Right forelimb (tissue), 1 donor: Measurements from ENCODE around the gene IQCE.
A peak's percentile ranks its signal among the peaks of the same experiment; 100 is the strongest.

Source experiments
- DNase-seq: peaks from one replicate; pipeline ENCODE4 v3.0.0-alpha.2; 2018

IQCE gene

GRCh38 chr7:2558629-2559282, at the start of gene IQCE:
Gene IQCE (plus strand): TSS chr7:2558979. CDS start chr7:2559182, 203 bp downstream.
- DNase-seq: peak; percentile 95

DNA sequence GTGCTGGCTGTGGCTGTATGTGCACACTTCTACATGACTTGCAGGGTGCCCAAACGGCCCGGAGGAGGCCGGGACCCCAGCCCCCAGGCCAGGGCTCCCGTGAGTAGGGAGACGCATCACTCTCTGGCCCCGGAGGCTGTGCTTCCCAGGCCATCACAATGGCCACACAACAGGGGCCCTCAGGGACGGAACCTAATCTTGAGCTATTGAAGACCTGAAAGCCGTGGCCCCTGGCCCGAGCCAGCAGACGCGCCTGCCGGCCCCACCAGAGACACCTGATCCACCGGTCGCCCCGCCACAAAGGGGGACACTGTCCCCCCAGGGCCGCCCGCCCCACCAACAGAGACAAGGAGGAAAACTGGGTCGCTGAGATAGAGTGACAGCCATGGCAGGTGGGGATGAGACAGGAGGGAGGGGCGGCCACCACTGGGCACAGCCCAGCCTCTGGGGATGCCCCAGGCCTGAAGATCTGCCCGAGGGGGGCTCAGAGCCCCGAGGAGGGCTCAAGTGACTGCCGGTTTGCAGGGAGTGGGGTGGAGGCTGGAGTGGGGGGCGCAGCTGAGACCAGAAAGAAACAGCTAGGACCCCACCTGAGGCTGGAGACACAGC, 49.4 kb upstream of the IQCE start:
- DNase-seq: no peak

GRCh38 chr7:2510130-2510776, 48.5 kb upstream of the IQCE start:
- DNase-seq: no peak

DNA sequence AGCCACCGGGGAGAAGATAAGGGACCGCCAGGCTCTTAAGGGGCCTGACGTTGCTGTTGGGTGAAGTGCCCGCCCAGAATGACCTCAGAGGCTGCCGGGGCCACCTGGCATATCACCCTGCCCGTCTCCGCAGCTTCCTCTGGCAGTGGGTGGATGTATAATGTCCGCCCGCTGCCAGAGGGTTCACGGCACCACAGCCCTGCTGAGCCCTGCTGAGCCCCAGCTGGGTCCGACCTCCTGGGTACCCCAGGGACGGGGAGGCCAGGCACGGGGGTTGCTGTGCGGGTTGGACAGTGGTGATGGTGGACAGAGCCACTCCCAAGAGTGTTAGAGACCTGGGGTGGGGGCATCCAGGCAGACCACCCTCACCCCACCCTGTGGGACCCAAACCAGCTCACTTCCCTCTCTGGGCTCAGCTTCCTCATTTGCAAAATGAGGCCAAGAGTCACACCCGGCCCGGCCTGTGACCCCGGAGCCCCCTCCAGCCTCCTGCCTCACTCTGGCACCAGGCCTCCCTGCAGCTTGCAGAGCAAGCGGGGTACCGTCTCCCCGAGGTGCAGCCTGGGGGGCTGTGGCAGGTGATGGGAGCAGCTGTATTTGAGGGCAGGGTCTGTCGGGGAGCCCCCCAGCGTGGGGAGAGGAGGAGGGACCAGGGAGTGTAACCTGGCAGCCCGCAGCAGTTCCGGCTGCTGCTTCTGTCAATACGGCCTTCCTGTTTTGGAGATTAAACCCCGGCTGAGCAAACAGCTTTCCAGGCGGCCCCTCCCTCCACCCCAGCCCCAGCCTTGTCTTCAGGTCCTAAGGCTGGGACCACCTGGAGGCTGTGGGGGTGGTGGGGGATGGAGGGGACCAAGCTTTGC, 47.6 kb upstream of the IQCE start:
- DNase-seq: no peak

DNA sequence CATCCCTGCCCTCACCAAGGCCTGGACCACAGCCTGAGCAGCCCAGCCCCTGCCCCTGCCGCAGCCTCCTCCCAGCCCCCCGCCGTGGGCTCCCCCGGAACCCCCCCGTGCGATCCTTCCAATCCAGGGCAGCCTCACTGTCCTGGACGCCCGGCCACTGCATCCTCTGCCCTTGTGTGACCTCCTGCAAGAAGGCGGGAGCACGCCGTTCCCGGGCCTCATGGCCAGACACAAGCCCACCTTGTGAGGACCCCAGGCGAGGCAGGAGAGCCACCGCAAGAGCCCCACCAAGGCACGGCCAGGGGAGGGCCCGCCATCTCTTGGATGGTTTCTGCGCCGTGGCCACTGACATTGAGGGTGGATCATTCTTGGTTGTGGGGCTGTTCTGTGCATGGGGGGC, 47.0 kb upstream of the IQCE start:
- DNase-seq: no peak

DNA sequence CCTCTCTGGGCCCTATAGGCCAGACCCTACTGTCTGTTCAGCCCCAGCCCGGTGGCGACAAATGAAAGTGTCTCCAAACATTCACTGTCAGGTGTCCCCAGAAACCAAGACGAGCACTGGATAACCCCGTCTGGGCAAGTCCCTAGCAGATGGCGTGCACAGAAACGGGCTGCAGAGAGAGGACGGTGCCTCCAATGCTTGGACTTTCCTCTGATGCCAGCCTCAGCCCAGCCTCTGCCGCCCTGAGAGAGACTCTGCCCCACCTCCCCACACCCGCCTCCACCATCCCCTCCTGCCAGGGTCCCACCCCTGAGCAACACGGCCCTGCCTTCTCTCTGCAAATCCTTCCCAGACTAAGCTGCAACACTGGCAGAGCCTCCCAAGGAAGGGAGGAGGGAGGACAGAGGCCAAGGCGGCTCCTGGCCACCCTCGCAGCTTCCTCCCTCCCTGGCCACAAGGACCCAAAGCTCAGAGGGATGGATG, 46.6 kb upstream of the IQCE start:
- DNase-seq: no peak

DNA sequence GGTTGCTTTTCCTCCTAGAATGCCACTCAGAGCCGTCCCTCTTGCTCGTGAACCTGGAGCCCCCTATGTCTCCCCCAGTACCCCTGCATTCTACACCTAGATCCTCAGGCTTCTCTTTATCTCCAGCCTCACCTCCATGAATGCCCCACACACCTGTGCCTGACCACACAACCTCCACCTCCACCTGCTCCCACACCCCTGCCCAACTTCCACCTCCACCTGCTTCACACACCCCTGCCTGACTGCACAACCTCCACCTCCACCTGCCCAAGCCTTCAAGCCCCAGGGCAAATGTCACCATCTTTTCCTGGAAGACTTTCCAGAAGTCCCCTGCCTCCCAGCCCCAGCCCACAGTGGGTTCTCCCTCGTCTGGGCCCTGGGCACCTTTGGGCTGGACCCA, 46.1 kb upstream of the IQCE start:
- no peak for DNase-seq

DNA sequence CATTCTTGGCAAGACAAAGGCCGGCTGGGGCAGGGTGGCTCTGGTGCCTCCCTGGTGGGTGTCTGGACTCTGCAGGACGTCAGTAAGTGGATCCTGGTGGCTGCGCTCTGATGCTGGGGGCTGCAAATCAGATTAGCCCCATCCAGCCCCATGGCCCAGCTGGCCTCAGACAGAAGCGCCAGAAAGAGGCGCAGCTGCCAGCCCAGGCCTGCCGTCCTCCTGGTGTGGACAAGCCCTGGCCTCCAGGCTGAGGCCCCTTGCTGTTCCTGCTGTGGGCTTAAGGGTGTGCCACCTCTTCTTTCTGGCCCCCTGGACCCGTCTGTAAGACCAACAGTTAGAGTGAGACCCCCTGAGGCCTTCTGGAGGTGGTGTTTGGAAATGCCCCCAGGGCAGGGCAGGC, 45.1 kb upstream of the IQCE start:
- DNase-seq: no peak

DNA sequence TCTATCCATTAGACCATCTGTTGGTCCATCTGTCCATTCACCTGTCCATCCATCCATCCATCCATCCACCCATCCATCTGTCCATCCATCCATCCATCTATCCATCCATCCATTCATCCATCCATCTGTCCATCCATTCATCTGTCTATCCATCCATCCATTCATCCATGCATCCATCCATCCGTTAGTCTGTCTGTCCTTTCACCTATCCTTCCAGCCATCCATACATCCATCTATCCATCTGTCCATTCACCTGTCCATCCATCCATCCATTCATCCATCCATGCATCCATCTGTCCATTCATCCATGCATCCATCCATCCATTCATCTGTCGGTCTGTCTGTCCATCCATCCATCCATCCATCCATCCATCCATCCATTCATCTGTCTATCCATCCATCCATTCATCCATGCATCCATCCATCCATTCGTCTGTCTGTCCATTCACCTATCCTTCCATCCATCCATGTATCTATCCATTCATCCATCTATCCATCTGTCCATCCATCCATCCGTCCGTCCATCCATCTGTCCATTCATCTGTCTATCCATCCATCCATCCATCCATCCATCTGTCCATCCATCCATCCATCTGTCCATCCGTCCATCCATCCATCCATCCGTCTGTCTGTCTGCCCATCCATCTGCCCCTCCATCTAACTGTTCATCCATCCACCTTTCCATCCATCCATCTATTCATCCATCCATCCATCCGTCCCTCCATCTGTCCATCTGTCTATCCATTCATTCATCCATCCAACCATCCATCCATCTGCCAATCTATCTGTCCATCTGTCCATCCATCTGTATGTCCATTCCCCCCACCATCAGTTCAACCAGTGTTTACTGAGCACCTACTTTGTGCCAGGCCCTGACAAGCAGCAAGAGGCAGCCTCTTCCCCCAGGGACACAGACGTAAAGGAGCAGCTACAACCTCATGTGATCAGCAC, 44.0 kb upstream of the IQCE start:
- no peak for DNase-seq

DNA sequence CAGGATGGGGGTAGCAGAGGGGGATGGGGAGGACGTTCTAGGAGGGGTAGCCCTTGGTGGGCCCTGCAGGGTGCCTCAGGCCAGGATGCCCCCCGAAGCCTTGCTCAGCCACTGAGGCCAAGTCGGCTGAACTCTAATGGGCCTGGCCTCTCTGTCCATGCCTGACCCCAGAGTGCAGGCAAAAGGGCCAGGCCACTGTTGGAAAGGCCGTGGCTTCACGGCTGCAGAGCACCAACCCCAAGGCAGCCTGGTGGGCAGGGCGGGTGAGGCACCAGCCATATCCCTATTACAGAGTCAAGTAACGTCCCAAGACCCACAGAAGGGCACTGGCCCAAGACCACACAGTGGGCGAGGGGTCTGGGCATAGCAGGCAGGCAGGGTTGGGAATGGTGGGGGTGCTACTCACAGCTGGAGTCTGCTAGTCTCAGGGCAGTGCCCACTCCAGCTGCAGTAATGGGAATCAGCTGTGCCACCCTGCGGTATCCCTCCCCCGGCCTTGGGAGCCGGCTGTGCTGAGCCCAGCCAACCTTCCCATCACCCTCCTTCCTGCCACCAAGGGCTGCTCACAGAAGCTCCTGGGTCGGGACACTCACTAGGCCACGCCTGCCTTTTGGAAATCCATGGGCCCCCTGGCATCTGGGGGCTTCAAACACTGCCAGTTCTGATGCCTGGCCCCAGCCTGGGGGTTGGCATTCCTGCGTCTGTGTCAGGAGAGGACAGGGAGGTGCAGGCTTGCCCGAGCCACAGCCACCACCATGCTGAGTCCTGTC, 43.2 kb upstream of the IQCE start:
- no peak for DNase-seq

DNA sequence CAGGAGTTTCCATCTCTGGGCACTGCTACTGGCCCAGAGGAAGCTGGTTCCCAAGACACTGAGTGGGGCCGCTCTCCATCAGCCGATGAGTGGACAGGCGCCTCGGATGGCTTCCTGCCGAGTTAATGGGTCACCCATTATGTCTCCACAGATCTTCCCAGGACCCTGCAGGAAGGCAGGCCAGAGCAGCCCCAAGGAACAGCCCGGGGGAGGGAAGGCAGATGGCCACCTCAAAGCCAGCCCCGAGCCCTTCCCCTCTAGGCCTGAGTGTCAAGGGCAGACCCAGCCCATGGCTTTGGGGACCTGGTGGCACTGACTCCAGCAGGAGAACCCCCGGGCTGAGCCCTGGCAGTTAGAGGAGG, 42.6 kb upstream of the IQCE start:
- no peak for DNase-seq

DNA sequence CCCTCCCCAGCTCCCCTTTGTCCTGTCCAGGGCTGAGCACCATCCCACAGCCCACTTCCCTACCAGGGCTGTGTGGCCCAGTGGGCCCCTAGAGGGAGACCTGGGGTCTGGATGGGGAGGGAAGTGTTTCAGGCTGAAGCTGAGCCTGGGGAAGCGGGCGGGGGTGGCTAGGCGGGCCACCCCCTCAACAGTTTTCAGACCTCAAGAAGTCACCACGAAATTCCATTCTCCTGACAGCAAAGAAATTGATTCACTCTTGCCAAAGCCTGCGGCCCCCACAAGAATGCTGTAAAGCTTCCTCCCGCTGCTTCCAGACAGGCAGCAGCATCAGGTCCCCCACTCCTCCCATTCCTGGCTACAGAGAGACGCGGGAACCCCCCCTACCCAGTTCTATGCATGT, 41.8 kb upstream of the IQCE start:
- DNase-seq: peak; percentile 77

DNA sequence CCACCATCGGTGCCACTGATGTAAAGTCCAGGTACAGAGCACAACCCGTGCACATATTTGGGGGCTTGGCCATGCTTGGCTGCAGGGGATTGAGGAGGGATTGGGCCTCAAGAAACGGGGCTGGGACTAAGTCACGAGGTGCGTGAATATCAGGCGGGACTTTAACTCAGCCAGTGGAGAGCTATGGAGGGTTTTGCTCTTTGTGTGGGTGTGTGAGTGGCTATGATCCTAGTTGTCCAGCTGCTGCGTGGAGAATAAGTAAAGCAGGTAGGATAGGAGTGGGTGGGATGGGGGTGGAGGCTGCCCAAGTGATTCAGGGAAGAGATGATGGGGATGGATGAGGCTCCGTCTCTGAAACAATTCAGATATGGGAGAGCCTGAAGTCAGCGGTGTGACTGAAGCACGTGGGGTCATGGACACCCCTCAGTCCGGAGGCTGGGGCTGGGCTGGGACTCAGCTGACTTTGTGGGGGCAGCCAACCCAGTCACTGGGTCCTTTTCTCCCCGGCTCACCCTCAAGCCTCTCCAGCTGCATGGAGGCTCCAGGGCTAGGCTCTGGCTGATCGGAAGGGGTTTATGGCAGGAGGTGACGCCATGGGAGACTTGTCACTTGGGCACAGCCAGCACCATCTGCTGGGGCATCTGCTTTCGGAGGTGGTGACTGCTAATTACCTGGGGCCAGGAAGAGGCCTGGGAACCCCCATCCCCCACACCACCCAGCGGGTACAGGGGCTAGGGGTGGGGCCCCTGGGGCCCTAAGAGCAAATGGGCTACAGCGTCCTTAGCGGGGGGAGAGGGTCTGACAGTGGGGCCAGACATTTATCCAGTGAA, 40.9 kb upstream of the IQCE start:
- no peak for DNase-seq

- no peak for DNase-seq
These were observed 40.1 kb upstream of the IQCE start for GRCh38 chr7:2518737-2519118.

DNA sequence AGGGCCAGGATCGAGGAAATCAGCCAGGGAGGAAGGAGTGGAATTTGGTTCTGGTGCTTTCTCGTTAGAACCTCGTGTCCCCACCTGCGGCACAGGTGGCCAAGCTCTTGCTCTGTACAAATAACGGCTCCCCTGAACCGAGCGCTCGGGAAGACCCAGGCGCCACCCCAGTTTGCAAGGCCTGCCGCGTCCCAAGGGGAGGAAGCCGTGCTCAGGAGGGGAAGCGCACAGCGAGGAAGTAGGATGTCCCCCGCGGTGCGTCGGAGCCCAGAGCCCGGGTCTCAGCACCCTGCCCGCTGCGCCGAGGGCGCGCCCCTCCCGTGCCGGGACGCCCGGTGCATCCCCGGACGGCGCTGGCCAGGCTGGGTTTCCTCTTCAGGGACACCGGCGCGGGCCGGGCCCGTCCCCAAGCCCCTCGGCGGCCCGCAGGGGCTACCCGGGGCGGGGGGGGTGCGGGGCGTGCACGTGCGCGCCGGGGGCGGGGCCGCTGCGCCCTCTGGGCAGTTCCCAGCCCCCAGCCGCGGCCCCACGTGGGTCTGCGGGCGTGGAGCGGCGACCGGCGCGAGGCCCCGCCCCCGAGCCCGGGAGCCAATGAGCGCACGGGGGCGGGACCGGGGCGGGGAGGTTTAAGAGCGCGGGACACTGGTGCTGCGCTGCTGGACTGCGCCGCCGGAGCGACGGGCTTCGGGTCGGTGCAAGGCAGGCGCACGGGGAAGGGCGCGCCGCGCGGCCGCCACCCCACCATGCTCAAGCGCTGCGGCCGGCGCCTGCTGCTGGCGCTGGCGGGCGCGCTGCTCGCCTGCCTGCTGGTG, 39.5 kb upstream of the IQCE start, which contains the start of gene LFNG:
Gene LFNG, plus strand, starts transcription at position 656 of the 812 bp plus-strand sequence. Its CDS starts 88 bp downstream, at position 744.
- DNase-seq: peak; percentile 92

DNA sequence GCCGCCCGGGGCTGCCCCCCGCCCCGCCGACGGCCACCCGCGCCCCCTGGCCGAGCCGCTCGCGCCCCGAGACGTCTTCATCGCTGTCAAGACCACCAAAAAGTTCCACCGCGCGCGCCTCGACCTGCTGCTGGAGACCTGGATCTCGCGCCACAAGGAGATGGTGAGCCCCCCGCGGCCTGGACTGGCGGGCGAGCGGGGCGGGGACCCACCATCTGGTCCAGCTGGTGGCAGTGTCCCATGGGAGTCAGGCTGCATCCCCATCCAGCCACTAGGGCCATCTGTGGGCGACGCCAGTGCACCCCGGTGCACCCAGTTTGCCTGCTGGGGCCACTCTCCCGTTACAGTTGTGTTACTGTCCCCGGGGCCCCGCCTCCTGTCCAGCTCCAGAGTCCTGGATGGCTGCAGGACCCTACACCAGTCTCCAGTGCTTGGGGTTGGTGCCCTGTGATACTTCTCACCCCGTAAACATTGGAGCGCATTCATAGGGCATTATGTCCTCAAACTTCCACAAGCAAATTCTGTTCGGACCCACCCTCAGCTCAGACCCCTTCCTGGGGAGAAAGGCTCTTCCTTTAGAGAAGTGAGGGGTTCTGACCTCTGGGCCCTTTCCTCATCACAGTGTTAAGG, 38.5 kb upstream of the IQCE start:
- DNase-seq: no peak

DNA sequence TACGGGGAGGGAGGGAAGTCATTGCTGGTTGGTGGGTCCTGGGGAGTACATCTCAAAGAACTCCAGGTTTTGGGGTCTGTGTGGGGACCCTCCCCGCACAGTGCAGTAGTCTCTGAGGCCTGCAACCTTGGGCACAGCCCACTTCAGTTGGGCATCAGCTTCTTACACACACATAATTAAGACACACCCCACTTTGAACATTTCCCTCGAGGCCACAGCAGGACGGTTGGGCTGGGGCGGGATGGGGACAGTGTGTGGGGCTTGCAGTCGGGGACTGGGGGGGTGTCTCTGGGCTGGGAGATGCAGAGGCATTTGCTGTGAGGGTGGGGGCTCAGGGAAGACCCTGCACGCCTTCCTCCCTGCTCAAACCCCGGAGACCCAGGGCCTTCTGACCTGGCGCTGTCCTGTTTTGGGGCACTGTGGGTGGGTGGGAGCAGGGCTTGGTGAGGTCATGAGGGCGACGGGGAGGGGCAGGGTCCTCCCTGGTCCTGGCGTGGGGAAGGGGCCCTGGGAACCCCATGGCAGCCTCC, 38.0 kb upstream of the IQCE start:
- DNase-seq: no peak

GRCh38 chr7:2521341-2521745, 37.4 kb upstream of the IQCE start:
- no peak for DNase-seq
